BLaER1 treated with 17β-estradiol and CSF1 and Interleukin-3, amounts not matched to agents 10 nM and 100 nM (cell line): ENCODE data around the gene SLC25A17.

Experiments
- H3K27ac ChIP-seq, 11 experiments: shearing (Covaris generic); formaldehyde crosslinking; 2 replicates each; pipeline ENCODE4 v1.8.1; 2022
- H3K27me3 ChIP-seq, 11 experiments: shearing (Covaris generic); formaldehyde crosslinking; 2 replicates each; pipeline ENCODE4 v1.8.1; 2022
- H3K36me3 ChIP-seq, 11 experiments: shearing (Covaris generic); formaldehyde crosslinking; 2 replicates each; pipeline ENCODE4 v1.8.1; 2022
- H3K4me1 ChIP-seq, 10 experiments: shearing (Covaris generic); formaldehyde crosslinking; 2 replicates each; pipeline ENCODE4 v1.8.1; 2022
- H3K4me2 ChIP-seq, 11 experiments: shearing (Covaris generic); formaldehyde crosslinking; 2 replicates each; pipeline ENCODE4 v1.8.1; 2022
- H3K4me3 ChIP-seq, 10 experiments: shearing (Covaris generic); formaldehyde crosslinking; 2 replicates each; pipeline ENCODE4 v1.8.1; 2022
- H3K9ac ChIP-seq, 11 experiments: shearing (Covaris generic); formaldehyde crosslinking; 2 replicates each; pipeline ENCODE4 v1.8.1; 2022
- H3K9me3 ChIP-seq, 11 experiments: shearing (Covaris generic); formaldehyde crosslinking; replicated peaks in 1 of 11; 2 replicates each; pipeline ENCODE4 v1.8.1; 2022
- H4K20me1 ChIP-seq, 11 experiments: shearing (Covaris generic); formaldehyde crosslinking; 2 replicates each; pipeline ENCODE4 v1.8.1; 2022
- Cebpa-rat ChIP-seq, 11 experiments: shearing (Covaris generic); IDR thresholded peaks; 2 replicates each; pipeline ENCODE4 v1.8.1; 2022

Gene SLC25A17

DNA sequence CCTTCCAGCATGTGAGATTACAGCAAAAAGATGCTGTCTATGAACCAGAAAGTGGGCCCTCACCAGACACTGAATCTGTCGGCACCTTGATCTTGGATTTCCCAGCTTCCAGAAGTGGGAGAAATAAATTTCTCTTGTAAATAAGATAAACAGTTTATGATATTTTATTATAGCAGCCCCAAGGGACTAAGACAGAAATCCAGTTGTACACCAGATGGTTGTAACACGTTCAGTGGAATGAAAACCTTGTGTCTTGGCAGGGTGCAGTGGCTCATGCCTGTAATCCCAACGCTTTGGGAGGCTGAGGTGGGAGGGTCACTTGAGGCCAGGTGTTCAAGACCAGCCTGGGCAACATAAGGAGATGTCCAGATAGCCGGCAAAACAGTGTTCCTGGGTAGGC is 78.0 kb downstream of the SLC25A17 start:
- H3K9me3 ChIP-seq, result no peaks in the 10 kb centered on the region
- H3K4me1 ChIP-seq, result peaks cover 0 to 16% (median 4%) of the 10 kb centered on the region in 10 experiments; a peak in 11 of 20 replicates
- H3K4me3 ChIP-seq, result no peak overlapping the region
- no peaks in the 10 kb centered on the region for H4K20me1 ChIP-seq
- H3K36me3 ChIP-seq, result no peaks in the 10 kb centered on the region
- no peak overlapping the region for H3K4me2 ChIP-seq
- no peaks in the 10 kb centered on the region for H3K27me3 ChIP-seq
- H3K27ac ChIP-seq, result no peak overlapping the region
- TF ChIP-seq Cebpa-rat (IDR thresholded peaks at IDR 0.05), result no peak
- H3K9ac ChIP-seq, result no peak overlapping the region

GRCh38 chr22:40739721-40740120 is 79.4 kb downstream of the SLC25A17 start:
- Histone ChIP-seq H3K9ac (no peak overlapping the region), H3K4me3 (no peak overlapping the region), H3K27ac (no peak overlapping the region), H3K27me3 (no peaks in the 10 kb centered on the region), H3K4me1 (peaks cover 6 to 30% (median 16%) of the 10 kb centered on the region in 10 experiments; a peak in 18 of 20 replicates), H3K36me3 (no peaks in the 10 kb centered on the region), H3K9me3 (no peaks in the 10 kb centered on the region), H3K4me2 (no peak overlapping the region), H4K20me1 (no peaks in the 10 kb centered on the region)
- TF ChIP-seq Cebpa-rat (IDR thresholded peaks at IDR 0.05), result no peak

- no peak overlapping the region for H3K4me3 ChIP-seq
- H3K36me3 ChIP-seq, result no peaks in the 10 kb centered on the region
- no peak overlapping the region for H3K27ac ChIP-seq
- no peaks in the 10 kb centered on the region for H3K9me3 ChIP-seq
- peaks cover 31 to 78% (median 64%) of the 10 kb centered on the region in 10 experiments for H3K4me1 ChIP-seq
- H3K9ac ChIP-seq, result no peak overlapping the region
- peak overlapping the region in 8 of 11 experiments; percentile 68 to 89 (median 78); a peak in 9 of 22 replicates for H3K4me2 ChIP-seq
- H3K27me3 ChIP-seq, result no peaks in the 10 kb centered on the region
- TF ChIP-seq Cebpa-rat (IDR thresholded peaks at IDR 0.05), result no peak
- no peaks in the 10 kb centered on the region for H4K20me1 ChIP-seq
Observed at GRCh38 chr22:40733919-40734318, 85.2 kb downstream of the SLC25A17 start.

DNA sequence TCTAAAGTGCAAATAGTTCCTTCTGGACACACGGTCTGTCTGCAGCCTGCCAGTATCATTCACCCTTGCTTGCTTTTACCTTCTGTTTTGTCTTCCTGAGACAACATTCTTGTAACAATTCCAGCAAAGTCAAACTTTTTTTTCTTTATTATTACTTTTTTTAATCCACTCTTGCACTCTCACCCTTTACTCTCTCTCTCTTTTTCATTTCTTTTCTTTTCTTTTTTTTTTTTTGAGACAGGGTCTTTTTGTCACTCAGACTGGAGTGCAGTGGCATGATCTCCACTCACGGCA is 86.2 kb downstream of the SLC25A17 start:
- peak overlapping the region in 1 of 10 experiments; percentile 22; a peak in 1 of 20 replicates for H3K4me3 ChIP-seq
- TF ChIP-seq Cebpa-rat (IDR thresholded peaks at IDR 0.05), result no peak
- H3K27ac ChIP-seq, result peak overlapping the region in 6 of 11 experiments; percentile 50 to 75 (median 66); a peak in 10 of 22 replicates
- H3K9ac ChIP-seq, result peak overlapping the region in 8 of 11 experiments; percentile 10 to 74 (median 46); a peak in 14 of 22 replicates
- H3K27me3 ChIP-seq, result no peaks in the 10 kb centered on the region
- H3K36me3 ChIP-seq, result no peaks in the 10 kb centered on the region
- H4K20me1 ChIP-seq, result no peaks in the 10 kb centered on the region
- H3K9me3 ChIP-seq, result no peaks in the 10 kb centered on the region
- H3K4me1 ChIP-seq, result peaks cover 39 to 88% (median 73%) of the 10 kb centered on the region in 10 experiments
- H3K4me2 ChIP-seq, result peak overlapping the region; percentile 58 to 89 (median 80)

- Histone ChIP-seq H3K4me3 (no peak overlapping the region), H3K4me2 (peak overlapping the region; percentile 45 to 81 (median 66); a peak in 21 of 22 replicates), H4K20me1 (no peaks in the 10 kb centered on the region; a peak in 1 of 22 replicates), H3K4me1 (peaks cover 40 to 77% (median 70%) of the 10 kb centered on the region in 10 experiments), H3K27ac (peak overlapping the region in 6 of 11 experiments; percentile 23 to 64 (median 52); a peak in 10 of 22 replicates), H3K27me3 (no peaks in the 10 kb centered on the region), H3K9ac (peak overlapping the region in 1 of 11 experiments; percentile 58; a peak in 3 of 22 replicates), H3K9me3 (no peaks in the 10 kb centered on the region), H3K36me3 (no peaks in the 10 kb centered on the region)
- TF ChIP-seq Cebpa-rat (IDR thresholded peaks at IDR 0.05), result no peak
Observed at GRCh38 chr22:40729284-40729683, 89.9 kb downstream of the SLC25A17 start.

DNA sequence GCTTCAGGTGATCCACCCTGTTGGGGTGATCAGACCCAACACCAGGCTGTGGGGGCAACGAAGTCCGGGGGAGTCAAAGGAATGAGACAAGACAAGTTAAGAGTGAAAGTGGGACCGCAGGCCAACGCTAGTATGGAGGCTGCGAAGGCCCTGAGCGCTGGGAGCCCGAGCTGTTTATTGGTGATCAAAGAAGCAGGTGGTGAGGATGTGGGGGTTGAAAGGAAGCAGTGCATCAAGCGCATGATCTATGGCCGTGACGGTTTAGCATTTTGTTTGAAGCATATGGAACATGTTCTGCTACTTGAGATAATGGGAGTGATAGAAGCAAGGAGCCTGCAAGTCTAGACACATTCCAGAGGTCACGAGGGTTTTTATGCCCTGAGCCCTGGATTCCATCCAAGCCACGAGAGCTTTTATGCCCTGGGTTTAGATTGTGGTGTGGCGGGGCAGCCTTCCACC is 90.4 kb downstream of the SLC25A17 start:
- H3K4me2 ChIP-seq, result peak overlapping the region; percentile 45 to 81 (median 66)
- peak overlapping the region in 3 of 11 experiments; percentile 32 to 58 (median 39); a peak in 4 of 22 replicates for H3K9ac ChIP-seq
- no peaks in the 10 kb centered on the region for H3K36me3 ChIP-seq
- peak overlapping the region in 6 of 11 experiments; percentile 23 to 64 (median 52); a peak in 10 of 22 replicates for H3K27ac ChIP-seq
- H3K27me3 ChIP-seq, result no peaks in the 10 kb centered on the region
- no peaks in the 10 kb centered on the region; a peak in 1 of 22 replicates for H4K20me1 ChIP-seq
- peak overlapping the region in 1 of 10 experiments; percentile 29; a peak in 1 of 20 replicates for H3K4me3 ChIP-seq
- H3K4me1 ChIP-seq, result peaks cover 40 to 72% (median 66%) of the 10 kb centered on the region in 10 experiments
- no peaks in the 10 kb centered on the region for H3K9me3 ChIP-seq
- no peak for TF ChIP-seq Cebpa-rat (IDR thresholded peaks at IDR 0.05)

- H3K27ac ChIP-seq, result peak overlapping the region in 6 of 11 experiments; percentile 9 to 64 (median 52); a peak in 10 of 22 replicates
Observed at GRCh38 chr22:40727964-40728615, 91.1 kb downstream of the SLC25A17 start.

DNA sequence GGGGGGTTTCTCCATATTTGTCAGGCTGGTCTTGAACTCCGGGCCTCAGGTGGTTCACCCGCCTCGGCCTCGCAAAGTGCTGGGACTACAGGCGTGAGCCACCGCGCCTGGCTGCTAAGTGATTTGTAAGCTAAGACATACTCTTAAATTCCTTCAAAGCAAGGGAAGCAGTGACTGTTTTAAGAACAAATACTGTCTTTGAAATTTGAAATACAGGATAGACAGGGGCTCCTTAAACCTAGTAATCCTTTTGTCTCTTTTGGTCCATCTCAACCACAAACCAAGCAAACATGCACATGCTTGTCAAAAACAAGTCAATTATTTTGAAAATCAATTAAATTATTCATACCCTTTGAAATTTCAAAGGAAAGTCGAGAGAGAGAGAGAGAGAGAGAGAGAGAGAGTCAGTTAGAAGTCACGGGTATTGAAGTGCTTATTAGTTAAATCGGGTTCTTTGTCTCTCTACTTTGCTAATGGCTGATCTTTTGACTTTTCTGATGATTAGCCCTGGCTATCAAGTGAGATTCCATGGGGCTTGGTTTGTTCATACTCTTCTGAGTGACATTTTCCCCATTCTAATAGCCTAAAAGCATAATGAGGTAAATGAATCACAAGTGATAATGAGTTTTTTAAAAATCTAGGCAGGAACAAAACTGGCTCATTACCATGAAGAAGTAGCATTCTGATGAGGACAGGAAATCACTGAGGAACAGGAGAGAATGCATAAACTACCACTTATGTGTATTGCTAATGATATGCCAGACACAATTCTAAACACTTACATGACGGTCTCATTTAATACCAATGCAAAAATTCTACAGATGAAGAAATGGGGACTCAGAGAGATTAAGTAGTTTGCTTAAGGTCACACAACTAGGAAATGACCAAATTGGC is 91.8 kb downstream of the SLC25A17 start:
- Histone ChIP-seq H3K27me3 (no peaks in the 10 kb centered on the region), H3K4me3 (no peak overlapping the region), H3K27ac (0 out of 22 replicates have a peak overlapping the region, but pooled peaks of 1 of the 11 experiments have one; percentile 58), H3K36me3 (no peaks in the 10 kb centered on the region), H4K20me1 (no peaks in the 10 kb centered on the region; a peak in 1 of 22 replicates), H3K9ac (no peak overlapping the region), H3K9me3 (no peaks in the 10 kb centered on the region), H3K4me1 (peaks cover 31 to 58% (median 52%) of the 10 kb centered on the region in 10 experiments), H3K4me2 (peak overlapping the region in 9 of 11 experiments; percentile 1 to 81 (median 70); a peak in 15 of 22 replicates)
- TF ChIP-seq Cebpa-rat (IDR thresholded peaks at IDR 0.05), result no peak

More at GRCh38 chr22:40727964-40728615, 91.1 kb downstream of the SLC25A17 start:
- Histone ChIP-seq H3K9me3 (no peaks in the 10 kb centered on the region), H3K4me1 (peaks cover 39 to 65% (median 60%) of the 10 kb centered on the region in 10 experiments), H3K4me2 (peak overlapping the region; percentile 45 to 81 (median 66); a peak in 21 of 22 replicates), H3K27me3 (no peaks in the 10 kb centered on the region), H3K36me3 (no peaks in the 10 kb centered on the region), H4K20me1 (no peaks in the 10 kb centered on the region; a peak in 1 of 22 replicates), H3K9ac (peak overlapping the region in 3 of 11 experiments; percentile 32 to 58 (median 39); a peak in 4 of 22 replicates), H3K4me3 (no peak overlapping the region)
- no peak for TF ChIP-seq Cebpa-rat (IDR thresholded peaks at IDR 0.05)
